ENCODE measurements around the gene PICALM.
"Not testable (repeated sequence)": the region's sequence is repeated elsewhere in the genome, so short reads cannot be mapped to it uniquely, and the experiment has no call there.

The PICALM gene

GRCh38 chr11:86108890-86109638, 40.2 kb upstream of the PICALM start:
- Histone ChIP-seq H3K27me3 (ENCODE audit: insufficient read depth, low read length, poor library complexity, severe bottlenecking) (no peaks in the 10 kb centered on the region), H3K9me3 (ENCODE audit: insufficient read depth, low read depth, low read length) (no peaks in the 10 kb centered on the region), H3K4me2 (ENCODE audit: low read depth, low read length, poor library complexity, severe bottlenecking) (peak overlapping the region; percentile 42), H3F3A (ENCODE audit: low read depth) (no peaks in the 10 kb centered on the region), H3K79me2 (ENCODE audit: insufficient read depth, low read length) (no peaks in the 10 kb centered on the region), H3K4me3 (ENCODE audit: low read length, poor library complexity, severe bottlenecking) (no peak overlapping the region), H2AFZ (ENCODE audit: low read length) (no peak overlapping the region), H3K4me1 (ENCODE audit: insufficient read depth, low read length, poor library complexity, severe bottlenecking) (peaks cover 20% of the 10 kb centered on the region), H3K9me2 (replicated peaks; ENCODE audit: low read depth, low read length) (no peaks in the 10 kb centered on the region), H3K9ac (ENCODE audit: low read depth, low read length, poor library complexity, severe bottlenecking) (no peak overlapping the region), H3K36me3 (ENCODE audit: insufficient read depth, low read length) (no peaks in the 10 kb centered on the region), H4K20me1 (ENCODE audit: insufficient read depth, low read length, poor library complexity, severe bottlenecking) (no peaks in the 10 kb centered on the region)
- TF ChIP-seq CTCF (conservative IDR thresholded peaks at IDR 0.05; ENCODE audit: low read length): no peak
- TF ChIP-seq EZH2phosphoT487 (IDR thresholded peaks at IDR 0.05; ENCODE audit: borderline replicate concordance): no peak

- Histone ChIP-seq H2AFZ (ENCODE audit: low read length) (0 out of 2 replicates have a peak overlapping the region, but pooled peaks have one; percentile 31), H3K9me2 (replicated peaks; ENCODE audit: low read depth, low read length) (no peaks in the 10 kb centered on the region), H3K4me3 (ENCODE audit: low read length, poor library complexity, severe bottlenecking) (peak overlapping the region; percentile 14), H3K4me1 (ENCODE audit: insufficient read depth, low read length, poor library complexity, severe bottlenecking) (peaks cover 20% of the 10 kb centered on the region), H3K79me2 (ENCODE audit: insufficient read depth, low read length) (no peaks in the 10 kb centered on the region), H3K27me3 (ENCODE audit: insufficient read depth, low read length, poor library complexity, severe bottlenecking) (no peaks in the 10 kb centered on the region), H3K9ac (ENCODE audit: low read depth, low read length, poor library complexity, severe bottlenecking) (no peak overlapping the region), H3K36me3 (ENCODE audit: insufficient read depth, low read length) (no peaks in the 10 kb centered on the region), H3K9me3 (ENCODE audit: insufficient read depth, low read depth, low read length) (no peaks in the 10 kb centered on the region), H3K4me2 (ENCODE audit: low read depth, low read length, poor library complexity, severe bottlenecking) (peak overlapping the region; percentile 42), H3F3A (ENCODE audit: low read depth) (no peaks in the 10 kb centered on the region), H4K20me1 (ENCODE audit: insufficient read depth, low read length, poor library complexity, severe bottlenecking) (no peaks in the 10 kb centered on the region)
- no peak for TF ChIP-seq CTCF (conservative IDR thresholded peaks at IDR 0.05; ENCODE audit: low read length)
- TF ChIP-seq EZH2phosphoT487 (IDR thresholded peaks at IDR 0.05; ENCODE audit: borderline replicate concordance): no peak
These were observed 39.3 kb upstream of the PICALM start for GRCh38 chr11:86108191-86108590.

- Histone ChIP-seq H3K9me2 (replicated peaks; ENCODE audit: low read depth, low read length) (no peaks in the 10 kb centered on the region), H3K9ac (ENCODE audit: low read depth, low read length, poor library complexity, severe bottlenecking) (no peak overlapping the region), H3K36me3 (ENCODE audit: insufficient read depth, low read length) (no peaks in the 10 kb centered on the region), H3K9me3 (ENCODE audit: insufficient read depth, low read depth, low read length) (no peaks in the 10 kb centered on the region), H3K79me2 (ENCODE audit: insufficient read depth, low read length) (no peaks in the 10 kb centered on the region), H4K20me1 (ENCODE audit: insufficient read depth, low read length, poor library complexity, severe bottlenecking) (no peaks in the 10 kb centered on the region), H3F3A (ENCODE audit: low read depth) (no peaks in the 10 kb centered on the region), H3K4me2 (ENCODE audit: low read depth, low read length, poor library complexity, severe bottlenecking) (no peak overlapping the region), H3K4me1 (ENCODE audit: insufficient read depth, low read length, poor library complexity, severe bottlenecking) (peaks cover 20% of the 10 kb centered on the region), H3K4me3 (ENCODE audit: low read length, poor library complexity, severe bottlenecking) (no peak overlapping the region), H3K27me3 (ENCODE audit: insufficient read depth, low read length, poor library complexity, severe bottlenecking) (no peaks in the 10 kb centered on the region), H2AFZ (ENCODE audit: low read length) (no peak overlapping the region)
- TF ChIP-seq CTCF (conservative IDR thresholded peaks at IDR 0.05; ENCODE audit: low read length): no peak
These were observed 38.0 kb upstream of the PICALM start for GRCh38 chr11:86106916-86107315.

- not testable (repeated sequence) for H3K4me2 ChIP-seq (ENCODE audit: low read depth, low read length, poor library complexity, severe bottlenecking); H3K79me2 ChIP-seq (ENCODE audit: insufficient read depth, low read length); H3K4me3 ChIP-seq (ENCODE audit: low read length, poor library complexity, severe bottlenecking); H3F3A ChIP-seq (ENCODE audit: low read depth); H3K27me3 ChIP-seq (ENCODE audit: insufficient read depth, low read length, poor library complexity, severe bottlenecking); H3K36me3 ChIP-seq (ENCODE audit: insufficient read depth, low read length); H3K9ac ChIP-seq (ENCODE audit: low read depth, low read length, poor library complexity, severe bottlenecking); H3K9me3 ChIP-seq (ENCODE audit: insufficient read depth, low read depth, low read length); H3K9me2 ChIP-seq (replicated peaks; ENCODE audit: low read depth, low read length); H2AFZ ChIP-seq (ENCODE audit: low read length); H4K20me1 ChIP-seq (ENCODE audit: insufficient read depth, low read length, poor library complexity, severe bottlenecking)
- H3K4me1 ChIP-seq (ENCODE audit: insufficient read depth, low read length, poor library complexity, severe bottlenecking): peaks cover 20% of the 10 kb centered on the region
These were observed 37.1 kb upstream of the PICALM start for GRCh38 chr11:86106031-86106430.

GRCh38 chr11:86105601-86106000, 36.7 kb upstream of the PICALM start:
- not testable (repeated sequence) for H3K9me3 ChIP-seq (ENCODE audit: insufficient read depth, low read depth, low read length); H3F3A ChIP-seq (ENCODE audit: low read depth); H3K36me3 ChIP-seq (ENCODE audit: insufficient read depth, low read length); H2AFZ ChIP-seq (ENCODE audit: low read length); H3K4me3 ChIP-seq (ENCODE audit: low read length, poor library complexity, severe bottlenecking); H3K4me2 ChIP-seq (ENCODE audit: low read depth, low read length, poor library complexity, severe bottlenecking); H3K79me2 ChIP-seq (ENCODE audit: insufficient read depth, low read length); H3K9ac ChIP-seq (ENCODE audit: low read depth, low read length, poor library complexity, severe bottlenecking); H3K27me3 ChIP-seq (ENCODE audit: insufficient read depth, low read length, poor library complexity, severe bottlenecking); H3K9me2 ChIP-seq (replicated peaks; ENCODE audit: low read depth, low read length); H4K20me1 ChIP-seq (ENCODE audit: insufficient read depth, low read length, poor library complexity, severe bottlenecking)
- H3K4me1 ChIP-seq (ENCODE audit: insufficient read depth, low read length, poor library complexity, severe bottlenecking): peaks cover 20% of the 10 kb centered on the region

Measured in Loucy (cell line).